Measurements from ENCODE around the gene PCNX3.

Gene PCNX3

DNA sequence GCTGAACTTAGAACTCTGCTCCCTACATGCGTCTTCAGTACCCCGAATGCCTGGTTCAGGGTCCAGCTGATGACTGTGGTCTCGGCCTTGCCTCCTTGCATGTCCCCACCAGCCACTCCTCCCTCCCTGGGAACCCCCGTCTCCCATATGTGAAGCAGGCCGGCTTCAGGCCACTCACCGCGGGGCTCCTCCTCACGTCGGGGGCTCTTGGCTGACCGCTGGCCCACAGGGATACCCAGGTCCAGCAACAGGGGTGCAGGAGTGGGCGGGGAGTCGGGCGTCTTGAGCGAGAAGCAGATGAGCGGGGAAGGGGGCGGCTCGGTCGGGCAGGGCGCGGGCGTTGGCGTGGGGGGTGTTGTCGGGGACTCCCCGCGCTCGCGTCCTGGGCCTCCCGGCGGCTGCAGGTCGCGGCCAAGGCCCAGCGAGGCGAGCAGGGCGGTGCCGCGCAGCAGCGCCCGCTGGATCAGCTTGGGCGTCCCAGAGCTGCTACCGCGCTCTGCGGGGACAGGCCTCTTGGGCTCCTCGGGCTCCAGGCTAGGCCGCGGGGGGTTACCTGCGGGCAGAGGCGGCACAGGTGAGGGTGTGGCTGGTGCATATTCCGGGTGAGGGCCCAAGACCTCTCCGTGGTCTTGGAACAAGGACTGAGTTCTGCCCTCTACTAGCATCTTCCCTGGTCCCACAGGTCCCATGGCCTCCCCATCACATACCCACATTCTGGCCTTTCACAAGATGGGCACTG lies 16.2 kb upstream of the PCNX3 start:
- DNase-seq, result no peak

DNA sequence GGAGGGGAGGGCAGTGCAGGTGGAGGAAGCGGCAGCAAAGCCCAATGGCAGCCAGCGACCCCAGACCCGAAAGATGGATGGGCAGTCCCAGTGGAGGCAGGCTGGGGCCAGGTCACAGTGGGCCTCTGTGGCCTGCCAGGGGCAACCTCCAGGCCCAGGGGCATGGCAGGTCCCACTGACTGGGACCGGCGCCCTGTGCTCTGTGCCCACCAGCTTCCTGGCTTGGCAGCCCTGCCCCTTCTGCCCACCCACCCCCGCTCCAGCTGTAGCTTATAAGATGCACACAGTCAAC lies 15.7 kb upstream of the PCNX3 start:
- DNase-seq, result no peak

DNA sequence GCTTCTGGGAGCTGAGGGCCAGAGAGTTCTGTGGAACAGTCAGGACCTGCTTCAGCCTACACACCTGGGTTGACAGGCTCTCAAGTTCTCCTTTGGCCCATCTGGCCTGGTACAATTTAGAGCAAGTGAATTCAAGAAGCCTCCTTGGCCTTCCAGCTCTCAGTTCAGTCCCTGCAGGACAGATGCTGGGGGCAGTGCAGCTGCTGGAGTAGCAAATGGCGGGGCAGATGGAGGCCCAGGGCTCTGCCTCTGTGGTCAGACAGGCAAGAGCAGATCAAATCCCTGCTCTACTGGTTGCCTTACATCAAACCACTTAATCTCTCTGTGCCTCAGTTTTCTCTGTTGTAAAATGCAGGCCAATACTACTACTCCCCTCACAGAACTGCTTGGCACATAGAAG lies 11.3 kb upstream of the PCNX3 start:
- no peak for DNase-seq

DNA sequence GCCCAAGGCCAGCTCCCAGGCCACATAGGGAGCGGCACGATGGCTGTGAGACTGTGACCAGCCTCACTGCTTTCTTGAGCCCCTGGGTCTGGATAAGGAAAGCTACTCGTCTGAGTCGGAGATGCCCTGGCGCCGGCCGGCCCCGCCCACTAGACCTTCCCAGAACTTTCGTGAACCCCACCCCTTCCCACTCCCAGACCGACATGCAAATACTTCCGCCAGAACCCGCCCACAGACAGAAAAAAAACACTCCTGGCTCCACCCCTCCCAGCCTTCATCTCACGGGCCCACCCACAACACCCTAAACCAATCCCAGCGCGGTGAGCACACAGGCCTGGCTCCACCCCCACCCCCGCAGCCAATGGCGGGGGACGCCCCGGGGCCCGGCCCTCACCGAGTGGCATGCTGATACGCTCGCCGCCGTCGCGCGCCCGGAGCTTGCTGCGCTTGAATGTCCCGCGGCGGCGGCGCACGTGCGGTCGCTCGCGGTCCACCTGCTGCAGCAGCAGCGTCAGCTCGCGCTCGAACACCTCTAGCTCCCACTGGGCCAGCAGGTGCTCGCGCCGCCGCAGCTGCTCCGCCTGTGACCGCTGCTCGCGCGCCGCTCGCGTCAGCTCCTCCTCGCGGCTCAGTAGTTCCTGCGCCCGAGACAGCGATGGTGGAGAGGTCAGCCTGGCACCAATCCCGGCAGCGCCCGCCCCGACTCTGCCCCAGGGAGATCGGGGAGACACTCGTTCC lies 8.5 kb upstream of the PCNX3 start:
- no peak for DNase-seq

DNA sequence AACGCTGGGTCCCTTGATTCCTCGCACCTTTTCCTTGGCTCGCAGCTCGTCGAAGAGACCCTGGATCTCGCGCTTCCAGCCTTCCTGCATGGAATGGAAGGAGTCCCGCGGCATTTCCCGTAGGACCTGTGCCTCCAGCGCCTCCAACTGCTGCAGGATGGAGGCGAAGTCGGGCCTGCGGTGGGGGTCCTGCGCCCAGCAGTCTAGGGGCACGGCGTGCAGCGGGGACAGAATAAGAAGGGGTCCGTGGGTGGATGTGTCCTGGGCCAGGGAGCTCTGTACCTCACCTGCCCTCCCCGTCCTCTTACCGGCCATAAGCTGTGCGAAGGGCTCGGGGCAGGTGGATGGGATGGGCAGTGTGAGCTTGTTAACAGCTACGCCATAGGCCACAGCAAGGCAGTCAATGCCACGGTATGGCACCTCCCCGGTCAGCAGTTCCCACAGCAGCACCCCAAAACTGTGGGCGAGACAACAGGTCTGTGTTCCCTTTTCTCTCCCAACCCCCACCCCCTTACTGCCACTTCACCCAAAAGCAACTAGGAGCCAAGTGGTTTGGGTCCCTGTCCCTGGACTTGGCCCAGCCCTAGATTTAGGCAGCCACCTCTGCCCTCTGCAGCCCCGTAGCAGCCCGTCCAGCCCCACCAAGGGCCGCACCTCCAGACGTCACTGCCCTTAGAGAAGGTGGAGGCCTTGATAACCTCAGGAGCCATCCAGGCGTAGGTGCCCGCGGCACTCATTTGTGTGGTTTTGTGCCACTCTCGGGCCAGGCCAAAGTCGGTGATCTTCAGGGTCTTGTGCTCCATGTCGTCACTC lies 7.8 kb upstream of the PCNX3 start:
- DNase-seq, result no peak

DNA sequence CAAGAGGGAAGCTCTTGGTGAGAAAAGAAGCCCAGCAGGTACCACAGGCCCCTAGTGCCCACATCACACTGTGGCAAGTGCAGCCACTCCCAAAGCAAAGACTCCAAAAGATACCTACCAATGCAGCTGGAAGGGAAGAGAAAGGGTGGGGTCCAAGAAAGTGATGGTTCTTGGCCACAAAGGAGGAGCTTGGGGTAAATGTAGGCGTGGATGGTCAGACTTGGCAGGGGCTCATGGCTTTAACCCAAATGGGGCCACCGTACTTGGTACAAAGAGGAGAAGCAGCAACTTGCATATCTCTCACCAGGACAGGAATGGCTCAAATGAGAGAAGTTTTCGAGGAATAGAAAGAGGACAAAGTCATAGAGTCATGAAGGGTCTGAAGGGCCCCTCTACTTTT lies 6.3 kb upstream of the PCNX3 start:
- DNase-seq, result no peak

DNA sequence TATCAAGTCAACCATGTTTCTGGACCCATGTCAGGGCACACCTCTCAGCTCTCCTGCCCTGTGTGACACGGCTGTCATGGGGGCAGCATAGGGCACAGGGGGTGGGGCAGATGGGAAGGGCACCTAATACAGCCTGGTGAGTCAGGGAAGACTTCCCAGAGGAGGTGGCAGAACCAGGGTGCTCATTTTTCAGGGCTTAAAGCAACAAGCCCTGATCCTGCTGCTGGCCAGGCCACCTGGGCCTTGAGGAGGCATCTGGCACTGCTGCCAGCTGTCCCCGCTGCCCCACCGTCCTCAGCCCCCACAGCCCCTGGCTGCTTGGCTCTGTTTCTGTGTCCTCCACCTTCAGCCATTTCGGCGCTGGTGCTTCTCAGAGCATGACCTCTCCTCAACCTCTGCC lies 5.9 kb upstream of the PCNX3 start:
- DNase-seq, result no peak

DNA sequence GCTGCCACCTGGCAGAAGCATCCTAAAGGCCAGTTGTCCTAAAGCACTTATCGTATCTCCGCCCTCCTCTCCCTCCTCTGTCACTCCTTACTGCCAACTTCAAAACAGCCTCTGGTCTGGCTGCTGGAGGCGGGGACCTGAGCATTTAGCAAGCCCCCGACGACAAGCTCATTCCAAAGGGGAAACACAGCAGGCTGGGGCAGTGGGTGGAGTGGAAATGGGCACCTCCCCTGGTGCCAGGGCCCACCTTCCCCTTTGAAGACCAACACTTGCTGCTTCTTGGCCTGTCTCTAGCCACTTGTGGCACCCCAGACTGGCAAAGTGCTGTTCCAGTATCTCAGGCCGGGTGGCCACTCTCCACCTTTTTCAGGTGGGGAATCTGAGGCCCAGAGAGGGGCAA lies 5.2 kb upstream of the PCNX3 start:
- no peak for DNase-seq

DNA sequence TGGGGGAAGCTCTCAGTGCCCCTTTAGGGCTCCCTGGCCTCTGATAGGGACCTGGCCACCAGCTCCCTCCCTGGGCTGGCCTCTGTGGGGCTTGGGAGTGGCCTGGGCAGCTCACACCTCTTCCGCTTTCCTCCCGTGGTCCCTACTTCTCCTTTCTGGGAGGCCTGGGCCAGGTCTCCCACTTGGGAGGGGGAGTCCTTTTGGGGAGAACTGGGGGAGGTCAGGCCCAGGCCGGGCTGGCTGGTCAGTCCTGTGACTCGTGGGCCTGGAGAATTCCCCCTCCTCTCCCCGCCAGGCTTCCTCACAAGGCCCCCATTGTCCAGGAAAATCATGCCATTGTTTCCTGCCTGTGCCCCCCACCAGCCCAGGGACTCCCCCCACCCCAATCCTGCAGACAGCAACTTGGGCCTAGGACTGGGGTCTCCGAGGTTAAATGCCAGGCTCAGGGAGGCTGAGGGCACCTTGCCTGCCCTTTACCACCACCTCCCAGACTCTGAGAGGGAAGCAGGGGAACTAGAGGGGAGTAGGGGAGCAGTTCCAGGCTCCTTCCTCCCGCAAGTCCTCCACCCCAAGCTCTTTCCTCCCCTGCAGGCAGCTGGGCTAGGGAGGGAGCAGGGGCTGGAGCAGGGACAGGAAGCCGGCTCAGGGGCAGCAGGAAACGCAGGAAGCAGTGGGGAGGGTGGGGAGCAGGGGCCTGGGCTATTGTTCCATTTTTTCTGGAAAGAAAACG lies 4.4 kb upstream of the PCNX3 start:
- no peak for DNase-seq

DNA sequence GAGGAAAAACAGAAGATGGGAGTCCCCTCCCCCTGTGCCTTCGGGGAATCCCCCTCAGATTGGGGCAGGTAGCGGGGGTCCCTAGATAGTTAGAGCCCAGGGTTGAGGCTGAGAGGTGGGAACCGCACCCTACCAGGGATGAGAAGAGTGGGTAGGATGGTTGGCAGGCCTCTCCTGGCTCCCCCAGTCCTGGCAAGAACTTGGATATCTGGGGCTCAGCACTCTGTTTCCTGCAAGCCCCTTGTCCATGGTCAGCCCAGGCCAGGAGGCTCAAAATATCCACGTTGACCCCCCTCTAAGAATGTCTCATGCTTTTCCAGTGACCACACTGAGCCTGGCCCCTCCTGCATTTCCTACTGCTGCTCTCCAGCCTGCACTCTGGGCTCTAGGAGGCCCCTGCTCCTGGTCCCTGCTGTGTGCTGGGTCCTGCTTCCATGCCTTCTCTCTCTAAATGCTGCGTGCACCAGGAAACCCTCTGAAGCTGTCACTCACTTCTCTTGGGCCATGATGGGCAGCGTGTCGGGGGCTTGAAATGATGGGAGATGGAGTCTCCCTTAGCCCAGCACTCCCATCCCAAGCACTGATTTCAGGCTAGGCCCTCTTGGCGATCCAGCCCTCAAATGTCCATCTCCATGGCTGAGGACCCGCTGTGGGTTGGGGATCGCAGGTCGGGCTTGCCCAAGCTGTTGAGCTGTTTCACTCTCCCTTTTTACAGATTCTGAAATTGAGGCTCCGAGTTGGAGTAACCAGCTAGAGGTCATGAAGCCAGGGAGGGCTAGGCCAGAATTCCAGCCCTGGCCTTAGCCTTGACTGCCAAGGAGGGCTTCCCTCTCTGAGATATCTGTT lies 3.6 kb upstream of the PCNX3 start:
- no peak for DNase-seq

DNA sequence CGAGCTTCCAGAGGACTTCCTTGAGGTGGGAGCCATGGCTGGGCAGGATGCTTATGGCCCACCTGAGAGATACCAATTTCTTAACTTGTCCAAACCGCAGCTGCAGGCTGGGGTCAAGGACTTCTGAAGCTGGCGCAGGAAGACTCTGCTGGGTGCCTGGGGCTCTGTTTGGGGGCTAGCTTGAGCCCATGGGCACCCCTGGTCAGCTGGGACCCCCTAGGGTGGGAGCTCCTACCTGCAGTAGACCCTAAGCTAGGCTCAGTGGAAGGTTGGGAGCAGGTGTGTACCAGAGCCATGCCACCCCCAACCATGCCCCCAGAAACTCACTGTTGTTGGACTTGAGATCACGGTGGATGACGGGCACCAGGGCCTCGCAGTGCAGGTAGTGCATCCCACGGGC lies 2.9 kb upstream of the PCNX3 start:
- no peak for DNase-seq

DNA sequence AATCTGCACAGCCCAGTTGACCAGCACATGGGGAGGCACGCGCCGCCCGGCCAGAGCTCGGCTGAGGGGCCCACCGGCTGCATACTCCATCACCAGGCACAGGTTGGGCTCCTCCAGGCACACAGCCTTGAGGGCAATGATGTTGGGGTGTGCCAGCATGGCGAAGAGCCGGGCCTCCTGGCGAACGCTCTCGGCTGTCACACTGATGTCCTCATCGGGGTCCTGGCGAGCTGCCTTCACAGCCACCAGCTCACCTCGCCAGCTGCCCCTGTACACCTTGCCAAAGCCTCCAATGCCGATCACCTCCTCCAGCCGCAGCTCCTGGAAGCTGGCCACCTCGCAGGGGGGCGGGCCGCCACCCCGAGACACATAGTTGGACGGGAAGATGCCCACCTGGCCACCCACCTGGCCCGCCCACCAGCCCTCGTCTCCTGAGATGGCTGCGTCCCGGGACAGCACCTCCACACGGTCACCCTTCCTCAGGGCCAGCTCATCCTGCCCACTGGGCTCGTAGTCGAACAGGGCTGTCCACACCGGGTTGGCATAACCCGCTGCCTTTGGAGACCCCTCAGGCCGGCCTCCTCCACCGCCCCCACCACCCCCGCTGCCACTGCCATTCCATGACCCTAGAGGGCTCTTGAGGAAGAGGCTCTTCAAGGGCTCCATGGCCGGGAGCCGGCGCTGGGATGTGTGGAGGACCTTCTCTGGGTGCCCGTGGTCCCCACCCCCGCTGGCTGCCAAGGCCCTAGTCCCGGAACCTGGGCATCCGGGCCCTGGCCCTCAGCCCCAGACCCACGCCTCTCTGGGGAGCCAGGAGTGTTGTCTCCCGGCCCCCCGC lies 2.3 kb upstream of the PCNX3 start:
- DNase-seq, result no peak

DNA sequence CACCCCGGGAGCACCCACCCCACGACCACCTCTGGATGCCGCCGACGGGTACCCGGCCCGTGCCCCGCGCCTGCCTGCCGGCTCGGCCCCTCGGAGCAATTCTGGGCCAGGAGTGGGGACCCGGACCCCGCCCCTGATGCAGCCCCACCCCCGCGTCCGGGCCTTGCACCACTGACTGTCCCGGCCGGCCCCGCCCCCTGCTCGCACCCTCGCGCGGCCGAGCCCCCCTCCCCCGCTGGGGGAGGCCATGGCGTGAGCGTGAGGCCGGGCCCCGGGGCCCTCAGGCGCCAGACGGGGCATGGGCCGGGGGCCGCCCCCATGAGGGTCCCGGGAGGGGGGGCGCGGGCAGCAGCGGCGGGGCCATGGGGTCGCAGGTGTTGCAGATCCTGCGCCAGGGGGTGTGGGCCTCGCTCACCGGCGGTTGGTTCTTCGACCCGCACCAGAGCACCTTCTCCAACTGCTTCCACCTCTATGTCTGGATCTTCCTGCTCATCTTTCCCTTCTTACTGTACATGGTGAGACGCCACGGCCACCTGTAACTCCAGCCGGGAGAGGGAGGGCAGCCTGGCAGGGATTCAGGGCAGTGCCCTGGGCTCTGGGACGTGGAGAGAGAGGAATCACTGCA lies 486 bp downstream of the PCNX3 start:
- DNase-seq, result no peak

DNA sequence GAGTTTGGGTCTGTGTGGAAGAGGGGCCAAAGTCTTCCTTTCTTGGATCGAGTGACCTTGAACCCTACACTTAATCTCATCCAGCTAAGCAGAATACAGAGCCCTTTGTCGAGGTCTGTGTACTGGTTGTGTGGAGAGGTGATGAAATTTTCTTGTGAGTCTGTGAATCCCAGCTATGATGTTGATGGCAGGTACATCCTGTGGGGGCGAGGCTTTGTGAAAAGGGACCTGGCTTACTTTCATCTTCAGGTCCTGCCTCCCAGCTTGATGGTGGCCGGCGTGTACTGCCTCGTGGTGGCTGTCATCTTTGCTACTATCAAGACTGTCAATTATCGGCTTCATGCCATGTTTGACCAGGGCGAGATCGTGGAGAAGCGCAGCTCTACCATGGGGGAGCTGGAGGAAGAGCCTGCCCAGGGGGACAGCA lies 1.0 kb downstream of the PCNX3 start:
- no peak for DNase-seq

DNA sequence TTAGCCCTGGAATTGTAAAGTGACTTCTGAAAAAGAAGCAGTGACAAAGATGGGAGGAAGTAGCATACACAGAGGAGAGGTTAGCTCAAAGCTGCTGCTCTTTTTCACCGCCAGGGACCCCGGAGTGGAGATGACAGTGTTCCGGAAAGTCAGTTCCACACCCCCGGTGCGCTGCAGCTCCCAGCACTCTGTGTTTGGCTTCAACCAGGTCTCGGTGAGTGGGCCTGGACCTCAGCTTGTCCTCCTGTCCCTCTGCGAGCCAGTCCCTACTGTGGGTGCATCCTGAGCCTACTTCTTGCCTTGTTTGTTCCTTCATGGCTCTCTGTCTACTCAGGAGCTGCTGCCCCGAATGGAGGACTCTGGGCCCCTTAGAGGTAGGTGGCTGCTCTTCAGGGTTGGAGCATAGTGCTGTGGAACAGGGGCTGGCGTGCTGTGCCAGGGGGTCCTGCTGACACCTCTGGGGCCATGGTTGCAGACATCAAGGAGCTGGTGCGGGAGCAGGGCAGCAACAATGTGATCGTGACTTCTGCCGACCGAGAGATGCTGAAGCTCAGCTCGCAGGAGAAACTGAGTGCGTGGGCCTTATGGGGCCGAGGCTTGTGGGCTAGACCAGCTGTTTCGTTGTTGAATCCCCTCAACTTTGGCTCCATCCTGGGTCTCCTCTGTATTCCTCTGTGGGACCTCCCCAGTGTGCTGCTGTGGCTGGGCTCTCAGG lies 1.7 kb downstream of the PCNX3 start:
- no peak for DNase-seq

DNA sequence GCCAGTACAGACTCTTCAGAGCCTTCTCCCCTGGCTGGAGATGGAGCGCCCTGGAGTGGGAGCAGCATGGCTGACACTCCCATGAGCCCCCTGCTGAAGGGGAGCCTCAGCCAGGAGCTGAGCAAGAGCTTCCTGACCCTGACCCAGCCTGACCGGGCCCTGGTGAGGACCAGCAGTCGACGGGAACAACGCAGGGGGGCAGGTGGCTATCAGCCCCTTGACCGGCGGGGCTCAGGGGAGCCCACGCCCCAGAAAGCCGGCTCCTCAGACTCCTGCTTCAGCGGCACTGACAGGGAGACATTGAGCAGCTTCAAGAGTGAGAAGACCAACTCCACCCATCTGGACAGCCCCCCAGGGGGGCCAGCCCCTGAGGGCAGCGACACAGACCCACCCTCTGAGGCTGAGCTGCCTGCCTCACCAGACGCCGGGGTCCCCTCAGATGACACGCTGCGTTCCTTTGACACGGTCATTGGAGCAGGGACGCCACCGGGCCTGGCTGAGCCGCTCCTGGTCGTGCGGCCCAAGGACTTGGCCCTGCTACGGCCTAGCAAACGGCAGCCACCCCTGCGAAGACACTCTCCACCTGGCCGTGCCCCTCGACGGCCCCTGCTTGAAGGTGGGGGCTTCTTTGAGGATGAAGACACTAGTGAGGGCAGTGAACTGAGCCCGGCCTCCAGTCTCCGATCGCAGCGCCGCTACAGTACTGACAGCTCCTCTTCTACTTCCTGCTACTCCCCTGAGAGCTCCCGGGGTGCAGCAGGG lies 2.6 kb downstream of the PCNX3 start:
- no peak for DNase-seq

DNA sequence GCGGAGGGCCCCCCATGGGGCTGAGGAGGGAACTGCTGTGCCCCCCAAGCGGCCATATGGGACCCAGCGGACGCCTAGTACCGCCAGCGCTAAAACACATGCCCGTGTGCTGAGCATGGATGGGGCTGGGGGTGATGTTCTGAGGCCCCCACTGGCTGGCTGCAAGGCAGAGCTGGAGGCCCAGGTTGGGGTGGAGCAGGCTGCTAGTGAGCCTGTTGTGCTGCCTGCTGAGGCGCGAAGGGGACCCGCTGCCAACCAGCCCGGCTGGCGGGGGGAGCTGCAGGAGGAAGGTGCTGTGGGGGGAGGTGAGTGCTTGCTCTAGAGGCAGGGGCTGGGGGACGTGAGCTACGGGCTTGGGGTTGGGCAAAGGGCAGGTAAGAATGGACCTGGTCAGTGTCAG lies 3.2 kb downstream of the PCNX3 start:
- no peak for DNase-seq

DNA sequence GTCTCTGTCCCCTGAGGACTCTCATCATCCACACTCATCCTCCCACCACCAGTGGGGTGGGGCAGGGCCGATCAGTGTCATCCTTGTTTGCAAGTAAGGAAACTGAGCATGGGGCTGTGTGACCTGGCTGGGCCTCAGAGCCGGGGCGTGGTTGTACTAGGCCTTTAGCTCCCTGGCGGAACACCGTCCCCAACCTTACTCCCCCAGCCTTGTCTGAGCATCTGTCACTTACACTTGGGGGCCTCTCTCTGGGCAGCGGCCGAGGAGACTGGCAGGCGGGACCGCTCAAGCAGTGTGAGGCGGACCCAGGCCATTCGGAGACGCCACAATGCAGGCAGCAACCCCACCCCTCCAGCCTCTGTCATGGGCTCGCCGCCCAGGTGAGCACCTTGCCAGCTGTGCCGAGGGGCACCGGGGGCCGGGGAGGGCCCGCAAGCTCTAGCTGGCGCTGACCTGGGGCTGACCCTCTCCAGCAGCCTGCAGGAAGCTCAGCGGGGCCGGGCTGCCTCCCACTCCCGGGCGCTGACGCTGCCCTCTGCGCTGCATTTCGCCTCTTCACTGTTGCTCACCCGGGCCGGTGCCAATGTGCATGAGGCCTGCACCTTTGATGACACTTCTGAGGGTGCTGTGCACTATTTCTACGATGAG lies 3.8 kb downstream of the PCNX3 start:
- DNase-seq, result no peak

DNA sequence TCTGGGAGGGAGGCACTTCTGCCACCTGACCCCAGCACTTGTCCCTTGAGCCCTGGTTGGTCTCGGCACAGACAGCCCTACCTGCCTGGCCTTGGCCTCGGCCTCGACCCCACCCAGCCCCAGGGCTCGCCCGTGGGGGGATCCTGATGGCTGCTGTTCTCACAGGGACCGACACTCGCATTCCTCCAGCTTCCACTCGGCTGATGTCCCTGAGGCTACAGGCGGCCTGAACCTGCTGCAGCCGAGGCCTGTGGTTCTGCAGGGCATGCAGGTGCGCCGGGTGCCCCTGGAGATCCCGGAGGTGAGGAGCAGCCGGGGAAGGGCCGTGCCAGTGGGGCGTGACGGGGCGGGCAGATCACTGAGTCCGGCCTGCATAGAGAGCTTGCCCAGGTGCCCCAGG lies 5.1 kb downstream of the PCNX3 start:
- no peak for DNase-seq
